Keratinocyte (primary cell): Measurements from ENCODE around the gene PCYT1B. TPM values are rescaled to one million over a fixed set of nuclear protein-coding genes. Genes with fewer than 3 reads are reported as not detected.

Experiments
- DNase-seq: peaks from one replicate; pipeline ENCODE4 v3.0.0-alpha.2; 2011; ENCODE audit warnings: low read depth, missing footprints, low spot score
- FAIRE-seq: peaks from 2 replicates; lab custom pipeline; 2011; peaks lifted over from hg19 to GRCh38; lab: Jason Lieb, UNC
- H2AFZ ChIP-seq: 2 replicates; pipeline ENCODE4 v1.6.0; 2012; ENCODE audit warnings: low read length, control low read depth, inconsistent platforms; ENCODE audit not compliant: control insufficient read depth
- H3K27ac ChIP-seq: 2 replicates; pipeline ENCODE4 v1.5.1; 2011; ENCODE audit warnings: low read length; ENCODE audit not compliant: control insufficient read depth, insufficient read depth
- H3K27me3 ChIP-seq: 3 replicates; pipeline ENCODE4 v1.6.0; 2011; ENCODE audit warnings: low read length; ENCODE audit not compliant: control insufficient read depth, insufficient read depth; ENCODE audit errors: extremely low read depth
- H3K36me3 ChIP-seq, 2 experiments: 2 replicates in 1 of 2; 3 replicates in 1 of 2; pipeline ENCODE4 v1.5.1; 2011; ENCODE audit warnings: low read length in 2 of 2, mild to moderate bottlenecking in 1 of 2; ENCODE audit not compliant: control insufficient read depth in 2 of 2, insufficient read depth in 2 of 2; ENCODE audit errors: extremely low read depth in 1 of 2
- H3K4me1 ChIP-seq: 3 replicates; pipeline ENCODE4 v1.5.1; 2011; ENCODE audit warnings: low read length; ENCODE audit not compliant: control insufficient read depth, insufficient read depth; ENCODE audit errors: extremely low read depth
- H3K4me2 ChIP-seq: 3 replicates; pipeline ENCODE4 v1.6.0; 2011; ENCODE audit warnings: low read depth, low read length; ENCODE audit not compliant: control insufficient read depth, insufficient read depth; ENCODE audit errors: extremely low read depth
- H3K4me3 ChIP-seq, 3 experiments: fragments of 200-600 bp in 1 of 3; sonication (generic) in 1 of 3; 2 replicates in 2 of 3; 3 replicates in 1 of 3; pipeline ENCODE4 v1.5.1; 2011 to 2016; ENCODE audit warnings: low read length in 3 of 3, mild to moderate bottlenecking in 3 of 3, control low read depth in 2 of 3, inconsistent platforms in 1 of 3, low read depth in 1 of 3, mixed read lengths in 1 of 3, mixed run types in 1 of 3, moderate library complexity in 1 of 3; ENCODE audit not compliant: control insufficient read depth in 2 of 3, insufficient read depth in 2 of 3; ENCODE audit errors: extremely low read depth in 1 of 3
- H3K79me2 ChIP-seq: 2 replicates; pipeline ENCODE4 v1.6.0; 2012; ENCODE audit warnings: low read length; ENCODE audit not compliant: control insufficient read depth, insufficient read depth
- H3K9ac ChIP-seq: 3 replicates; pipeline ENCODE4 v1.6.0; 2011; ENCODE audit warnings: low read length; ENCODE audit not compliant: control insufficient read depth, insufficient read depth; ENCODE audit errors: extremely low read depth
- H3K9me1 ChIP-seq: 3 replicates; pipeline ENCODE4 v1.6.0; 2011; ENCODE audit warnings: low read length; ENCODE audit not compliant: control insufficient read depth, insufficient read depth; ENCODE audit errors: extremely low read depth
- H3K9me3 ChIP-seq: 2 replicates; pipeline ENCODE4 v1.5.1; 2012; ENCODE audit warnings: low read depth, low read length; ENCODE audit not compliant: control insufficient read depth
- H4K20me1 ChIP-seq: 3 replicates; pipeline ENCODE4 v1.6.0; 2011; ENCODE audit warnings: low read length; ENCODE audit not compliant: control insufficient read depth, insufficient read depth; ENCODE audit errors: extremely low read depth
- EZH2 ChIP-seq: IDR thresholded peaks from one replicate; pipeline ENCODE4 v1.6.1; 2012; ENCODE audit warnings: inconsistent platforms, mild to moderate bottlenecking, low read length, moderate library complexity
- dilution Hi-C: fragments of 300-500 bp; cut with MboI; formaldehyde crosslinking; loops from one replicate; pipeline ENCODE4 v1.7.0; 2020; ENCODE audit warnings: low sequenced_read_pairs; ENCODE audit not compliant: extremely low pct_ligation_motif_present
- polyA plus RNA-seq, 5 experiments: library from polyadenylated mRNA; depleted of rRNA in 3 of 5; stranded (reverse) in 3 of 5; stranded (forward) in 1 of 5; unstranded in 1 of 5; fragments of >200 nt; gene quantifications; 1 replicate in 1 of 5; 2 replicates in 3 of 5; 3 replicates in 1 of 5; pipeline versions ENCODE4 v1.2.1 to v1.2.3, GENCODE V29; 2011 to 2012; ENCODE audit warnings: missing spikeins in 2 of 5, low read depth in 1 of 5, low replicate concordance in 1 of 5
- TF ChIP-seq, protein P1 (sequence below), 3 experiments: IDR thresholded peaks in 1 of 3; conservative IDR thresholded peaks in 1 of 3; optimal IDR thresholded peaks in 1 of 3; 2 replicates in 2 of 3; 3 replicates in 1 of 3; pipeline versions ENCODE3 to v1.5.1; 2011; ENCODE audit warnings: low read length in 3 of 3, mild to moderate bottlenecking in 3 of 3, moderate library complexity in 2 of 3, control low read depth in 1 of 3, inconsistent platforms in 1 of 3; ENCODE audit not compliant: insufficient read depth in 2 of 3; ENCODE audit errors: extremely low read depth in 1 of 3

PCYT1B gene
- polyA plus RNA-seq, 1 donor (not counting 4 experiments of a cell fraction or from before 2014, with no cell fraction given): 3.7 TPM

- Histone ChIP-seq H3K9me1 (no peaks in the 10 kb centered on the region), H4K20me1 (no peaks in the 10 kb centered on the region), H3K9ac (no peak overlapping the region), H3K27ac (no peak overlapping the region), H3K36me3 (peaks cover 0 to 3% of the 10 kb centered on the region in 2 experiments), H3K27me3 (no peaks in the 10 kb centered on the region), H3K9me3 (no peaks in the 10 kb centered on the region), H3K79me2 (peaks cover 27% of the 10 kb centered on the region), H2AFZ (no peak overlapping the region), H3K4me1 (no peaks in the 10 kb centered on the region), H3K4me2 (no peak overlapping the region), H3K4me3 (no peak overlapping the region)
- DNase-seq (no peak), FAIRE-seq (no peak)
- dilution Hi-C loops: no loop called here
- TF ChIP-seq, protein P1, sequence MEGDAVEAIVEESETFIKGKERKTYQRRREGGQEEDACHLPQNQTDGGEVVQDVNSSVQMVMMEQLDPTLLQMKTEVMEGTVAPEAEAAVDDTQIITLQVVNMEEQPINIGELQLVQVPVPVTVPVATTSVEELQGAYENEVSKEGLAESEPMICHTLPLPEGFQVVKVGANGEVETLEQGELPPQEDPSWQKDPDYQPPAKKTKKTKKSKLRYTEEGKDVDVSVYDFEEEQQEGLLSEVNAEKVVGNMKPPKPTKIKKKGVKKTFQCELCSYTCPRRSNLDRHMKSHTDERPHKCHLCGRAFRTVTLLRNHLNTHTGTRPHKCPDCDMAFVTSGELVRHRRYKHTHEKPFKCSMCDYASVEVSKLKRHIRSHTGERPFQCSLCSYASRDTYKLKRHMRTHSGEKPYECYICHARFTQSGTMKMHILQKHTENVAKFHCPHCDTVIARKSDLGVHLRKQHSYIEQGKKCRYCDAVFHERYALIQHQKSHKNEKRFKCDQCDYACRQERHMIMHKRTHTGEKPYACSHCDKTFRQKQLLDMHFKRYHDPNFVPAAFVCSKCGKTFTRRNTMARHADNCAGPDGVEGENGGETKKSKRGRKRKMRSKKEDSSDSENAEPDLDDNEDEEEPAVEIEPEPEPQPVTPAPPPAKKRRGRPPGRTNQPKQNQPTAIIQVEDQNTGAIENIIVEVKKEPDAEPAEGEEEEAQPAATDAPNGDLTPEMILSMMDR (optimal IDR thresholded peaks at IDR 0.05 in 1 of 3, IDR thresholded peaks at IDR 0.05 in 1 of 3, conservative IDR thresholded peaks at IDR 0.05 in 1 of 3; ENCODE audit: extremely low read depth in 1 of 3, insufficient read depth in 2 of 3, low read length in 3 of 3): no peak
- no peak for TF ChIP-seq EZH2
Measured at GRCh38 chrX:24692305-24692704, 45.2 kb upstream of the PCYT1B start.

DNA sequence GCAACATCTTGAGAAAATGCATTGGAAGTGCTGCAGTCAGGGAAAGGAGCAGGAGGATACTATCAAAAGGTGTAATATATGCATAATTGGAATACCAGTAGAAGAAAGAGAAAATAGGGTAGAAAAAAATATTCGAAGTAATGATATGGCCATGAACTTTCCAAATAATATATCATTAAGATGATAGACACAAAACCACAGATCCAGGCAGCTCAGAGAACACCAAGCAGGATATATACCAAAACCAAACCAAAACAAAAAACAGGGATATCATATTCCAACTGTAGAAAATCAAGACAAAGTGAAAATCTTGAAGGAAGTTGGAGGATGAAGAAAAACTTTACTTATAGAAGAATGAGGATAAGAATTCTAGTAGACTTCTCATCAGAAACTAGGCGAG is 36.9 kb upstream of the PCYT1B start:
- Histone ChIP-seq H3K9me3 (no peaks in the 10 kb centered on the region), H3K27ac (no peak overlapping the region), H3K9ac (no peak overlapping the region), H3K79me2 (no peaks in the 10 kb centered on the region), H3K9me1 (no peaks in the 10 kb centered on the region), H3K4me1 (no peaks in the 10 kb centered on the region), H3K4me2 (no peak overlapping the region), H3K36me3 (no peaks in the 10 kb centered on the region), H2AFZ (no peak overlapping the region), H3K4me3 (no peak overlapping the region), H4K20me1 (no peaks in the 10 kb centered on the region), H3K27me3 (no peaks in the 10 kb centered on the region)
- FAIRE-seq (no peak), DNase-seq (no peak)
- dilution Hi-C loops: no loop called here
- TF ChIP-seq EZH2: no peak
- TF ChIP-seq, protein P1 (optimal IDR thresholded peaks at IDR 0.05 in 1 of 3, IDR thresholded peaks at IDR 0.05 in 1 of 3, conservative IDR thresholded peaks at IDR 0.05 in 1 of 3; ENCODE audit: extremely low read depth in 1 of 3, insufficient read depth in 2 of 3, low read length in 3 of 3): no peak
